HG02885 (cell line): ENCODE data around the gene RERG.

ENCODE experiments used
- ATAC-seq: cut with Tn5 transposase; IDR thresholded peaks from one replicate; pipeline ENCODE4 v1.9.1; 2021; ENCODE audit warnings: mild to moderate bottlenecking; ENCODE audit not compliant: unreplicated experiment, poor library complexity

Gene RERG, protein sequence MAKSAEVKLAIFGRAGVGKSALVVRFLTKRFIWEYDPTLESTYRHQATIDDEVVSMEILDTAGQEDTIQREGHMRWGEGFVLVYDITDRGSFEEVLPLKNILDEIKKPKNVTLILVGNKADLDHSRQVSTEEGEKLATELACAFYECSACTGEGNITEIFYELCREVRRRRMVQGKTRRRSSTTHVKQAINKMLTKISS

DNA sequence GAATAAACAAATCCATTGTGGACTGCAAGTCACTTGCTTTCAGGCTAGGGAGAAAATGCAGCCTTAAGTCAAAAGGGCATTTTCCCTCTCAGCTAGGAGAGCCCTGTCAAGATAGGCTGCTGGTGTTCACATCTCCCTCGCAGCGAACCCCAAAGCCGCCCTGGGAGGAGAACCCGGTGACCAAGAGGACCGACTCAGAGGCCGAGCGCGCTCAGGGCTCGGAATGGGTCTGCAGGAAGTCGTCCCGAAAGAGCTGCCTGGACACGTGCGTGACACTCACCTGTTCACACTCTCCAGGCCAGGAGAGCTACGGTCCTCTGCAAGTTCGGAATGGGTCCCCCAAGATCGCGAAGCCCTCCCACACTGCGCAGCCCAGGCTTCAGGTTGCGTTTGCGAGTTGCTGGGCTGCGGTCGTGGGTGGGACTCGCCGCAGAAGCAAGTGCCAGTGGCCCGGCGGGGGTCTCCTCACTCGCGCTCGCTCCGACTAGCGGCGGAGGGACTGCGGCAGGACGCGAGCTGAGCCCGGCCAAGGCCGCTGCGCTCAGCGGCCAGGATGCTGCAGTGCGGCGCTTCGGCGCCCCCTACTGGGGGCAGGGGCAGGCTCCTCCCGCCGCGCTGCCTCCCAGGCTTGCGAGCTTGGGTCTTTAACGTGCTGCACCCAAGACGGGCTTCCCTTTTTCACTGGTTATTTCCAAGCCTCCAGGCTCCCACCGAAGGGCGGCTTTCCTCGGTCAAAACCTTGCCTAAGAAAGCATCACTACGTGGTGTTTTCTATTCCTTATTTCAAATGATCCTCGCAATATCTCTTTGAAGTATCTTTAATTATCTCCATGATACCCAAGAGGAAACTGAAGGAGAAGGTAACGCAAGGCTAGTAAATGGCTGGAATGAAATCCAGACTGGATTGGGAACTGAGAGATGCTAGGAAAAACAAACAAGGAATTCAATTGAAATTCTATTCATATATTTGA, at the start of gene RERG:
Gene RERG, minus strand, starts transcription at position 503 of the 971 bp plus-strand sequence. CDS start 3,928 bp downstream, outside the sequence.
- ATAC-seq: peak; percentile 99

DNA sequence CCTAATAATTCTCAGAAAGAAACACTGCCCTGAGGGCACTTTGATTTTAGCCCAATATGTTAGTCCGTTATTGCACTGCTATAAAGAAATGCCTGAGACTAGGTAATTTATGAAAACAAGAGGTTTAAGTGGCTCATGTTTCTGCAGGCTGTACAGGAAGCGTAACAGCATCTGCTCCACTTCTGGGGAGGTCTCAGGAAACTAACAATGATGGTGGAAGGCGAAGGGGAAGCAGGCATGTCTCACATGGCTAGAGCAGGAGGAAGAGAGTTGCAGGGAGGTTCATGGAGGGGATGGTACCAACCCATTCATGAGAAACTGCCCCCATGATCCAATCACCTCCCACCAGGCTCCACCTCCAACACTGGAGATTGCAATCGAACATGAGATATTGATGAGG, 49.4 kb upstream of the RERG start:
- ATAC-seq: no peak

DNA sequence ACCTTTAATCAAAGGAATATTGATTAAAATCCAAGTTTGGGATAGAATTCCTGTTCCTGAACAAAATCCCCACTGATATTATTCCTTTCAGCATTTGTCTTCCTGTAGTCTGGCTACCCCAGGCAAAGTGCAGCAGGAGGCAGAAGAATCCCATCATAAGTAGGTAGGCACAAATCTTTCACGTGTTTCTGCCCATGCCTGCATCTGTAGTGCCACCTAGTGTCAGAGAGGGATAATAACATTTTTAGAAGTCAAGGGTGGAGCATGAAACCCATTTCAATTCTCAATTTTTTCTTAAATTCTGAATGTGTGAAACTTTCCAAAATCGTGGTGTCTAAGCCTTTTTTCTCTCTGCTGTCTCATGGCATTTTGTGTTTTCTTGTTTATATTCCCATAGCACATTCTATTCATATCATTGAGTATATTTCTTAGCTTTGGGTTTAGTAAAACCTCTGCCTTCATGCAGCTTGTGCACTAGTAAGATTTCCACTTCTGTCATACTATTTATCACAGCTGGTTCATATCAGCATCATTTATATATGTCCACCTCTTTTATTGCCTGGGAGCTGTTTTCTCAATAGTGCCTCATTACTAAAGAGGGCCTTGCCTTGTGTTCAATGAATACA, 47.8 kb upstream of the RERG start:
- peak; percentile 93 for ATAC-seq

DNA sequence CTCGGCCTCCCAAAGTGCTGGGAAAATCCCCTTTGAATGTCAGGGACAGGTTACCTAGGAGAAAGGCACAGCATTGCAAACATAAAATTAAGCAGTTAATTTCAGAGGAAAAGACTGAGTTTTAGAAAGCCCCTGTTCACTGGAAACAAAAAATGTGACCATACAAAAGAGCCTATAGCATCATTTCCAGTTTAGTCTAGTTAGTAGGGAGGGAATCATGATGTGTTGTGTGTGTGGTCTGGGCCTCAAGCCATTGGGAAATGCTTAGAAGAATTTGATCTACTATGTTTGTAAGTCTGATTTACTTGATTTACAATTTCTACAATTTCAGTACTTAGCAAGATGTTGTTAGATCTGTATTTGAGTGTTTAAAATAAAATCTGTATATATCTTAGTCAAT, 47.1 kb upstream of the RERG start:
- ATAC-seq: no peak

DNA sequence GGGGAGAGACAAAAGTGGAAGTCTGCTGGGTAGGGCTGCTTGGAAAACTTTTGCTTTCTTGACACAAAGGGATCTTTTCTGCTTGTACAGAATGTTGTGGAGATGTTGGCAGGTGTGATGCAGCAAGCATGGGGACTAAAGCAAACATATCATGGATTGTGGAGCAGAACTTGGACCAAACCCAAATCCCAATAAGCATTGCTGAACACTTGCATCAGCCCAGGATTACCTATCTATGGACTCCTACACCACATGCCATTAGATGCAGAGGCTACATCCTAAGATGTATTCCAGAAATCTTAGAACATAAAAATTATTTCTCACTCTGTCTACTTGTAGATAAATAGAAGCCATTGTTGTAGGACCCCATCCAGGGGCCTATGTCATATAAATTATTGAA, 44.7 kb upstream of the RERG start:
- no peak for ATAC-seq

DNA sequence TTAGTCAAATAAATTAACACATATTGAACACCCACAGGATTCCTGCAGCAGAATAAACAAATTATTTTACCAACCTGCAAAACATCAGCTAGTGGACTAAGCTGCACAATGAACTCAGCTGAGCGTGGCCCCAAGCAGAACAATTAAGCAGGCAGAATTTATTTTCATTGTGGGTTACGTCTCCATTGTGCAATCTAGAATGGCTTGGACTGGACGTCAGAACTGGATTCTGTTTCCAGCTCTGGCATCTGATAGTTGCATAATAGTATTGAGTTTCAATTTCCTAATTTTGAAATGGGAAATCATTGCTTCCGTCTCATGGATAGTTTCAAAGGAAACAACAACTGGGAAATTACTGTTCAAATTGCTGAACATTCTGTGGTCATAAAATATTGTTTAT, 35.5 kb upstream of the RERG start:
- no peak for ATAC-seq

DNA sequence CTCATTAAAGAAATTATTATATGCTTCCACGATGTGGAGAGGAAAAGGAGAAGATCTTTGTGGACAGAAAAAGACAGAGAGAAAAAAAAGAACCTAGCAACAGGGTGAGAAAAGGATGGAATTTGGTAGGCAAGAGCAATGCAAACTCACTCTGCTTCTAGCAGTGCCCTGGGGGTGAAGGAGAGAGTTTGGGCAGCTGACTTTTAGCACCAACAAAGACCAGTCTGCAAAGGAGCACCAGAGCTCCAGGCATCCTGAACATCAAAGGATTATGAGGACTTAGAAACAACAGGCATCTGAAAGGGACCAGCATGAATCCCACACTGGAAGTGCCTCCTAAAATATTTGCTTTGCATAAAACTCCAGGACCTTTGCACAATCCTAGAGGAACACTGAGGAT, 32.8 kb upstream of the RERG start:
- no peak for ATAC-seq

DNA sequence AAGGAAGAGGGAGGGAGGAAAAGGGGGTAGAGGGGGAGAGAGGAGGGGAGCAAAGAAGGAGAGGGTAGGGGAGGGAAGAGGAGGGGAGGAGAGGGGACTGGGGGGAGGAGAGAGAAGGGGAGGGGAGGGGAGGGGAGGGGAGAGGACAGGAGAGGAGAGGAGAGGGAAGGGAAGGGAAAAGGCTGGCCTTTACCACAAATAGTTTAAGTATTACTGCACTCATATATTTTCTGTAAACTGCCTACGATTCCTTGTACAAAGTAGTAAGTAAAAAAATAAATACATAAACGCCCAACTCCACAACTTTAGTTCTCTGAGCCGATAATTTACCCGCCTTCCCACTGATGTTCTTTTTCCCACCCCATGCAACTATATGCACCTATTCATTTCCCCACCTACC, 23.7 kb upstream of the RERG start:
- ATAC-seq: no peak

DNA sequence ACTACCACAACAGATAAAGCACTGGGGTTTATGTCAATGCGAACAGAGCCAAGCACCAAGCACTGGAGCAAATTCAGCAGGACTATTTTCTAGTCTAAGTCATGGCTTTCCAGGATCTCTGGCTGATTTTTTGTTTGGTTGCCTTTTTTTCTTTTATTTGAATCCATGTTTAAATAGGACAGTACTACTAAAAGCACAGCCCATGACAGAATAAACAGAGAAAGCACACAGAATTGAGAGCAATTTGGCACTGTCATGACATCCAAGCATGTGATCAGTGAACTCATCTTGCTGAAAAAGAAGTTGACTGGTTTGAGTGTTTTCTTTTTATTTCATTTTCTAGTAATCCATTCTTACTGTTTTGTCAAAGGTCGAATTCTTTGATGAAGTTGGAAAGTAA, 23.1 kb upstream of the RERG start:
- ATAC-seq: no peak

DNA sequence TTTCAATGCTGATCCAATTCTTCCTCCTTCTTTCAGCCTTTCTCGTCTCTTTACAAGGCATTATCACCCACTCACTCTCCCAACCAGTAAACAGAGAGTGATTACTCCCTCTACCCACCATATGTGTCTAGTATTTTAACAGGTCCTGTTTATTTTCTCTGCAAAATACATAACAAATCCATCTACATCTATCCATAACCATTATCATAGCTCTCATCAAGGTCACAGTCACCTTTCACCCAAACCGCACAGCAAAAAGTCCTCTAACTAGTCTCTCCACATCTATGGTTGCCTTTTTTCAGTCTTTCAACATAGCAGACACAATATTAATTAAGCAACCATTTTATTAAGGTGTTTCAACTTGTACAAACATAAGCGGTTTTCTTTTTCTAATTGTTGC, 21.9 kb upstream of the RERG start:
- ATAC-seq: no peak

DNA sequence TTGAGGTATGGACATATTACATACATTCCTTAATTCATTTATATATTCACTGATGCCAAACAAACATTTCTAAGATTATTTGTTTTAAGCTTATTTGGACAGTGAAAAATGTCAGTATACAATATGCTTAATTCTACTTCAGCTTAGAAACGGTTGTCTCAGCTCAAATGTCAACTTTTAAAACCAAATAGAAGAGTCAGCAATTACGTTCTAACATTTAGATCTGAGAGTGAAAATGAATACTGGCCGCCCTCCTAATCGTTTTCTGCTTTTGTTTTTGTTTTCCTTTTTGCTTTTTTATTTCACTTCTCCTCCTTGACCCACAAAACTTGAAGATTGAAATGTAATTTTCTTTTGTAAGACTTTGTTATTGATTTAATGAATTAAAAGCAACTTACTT, 19.7 kb upstream of the RERG start:
- ATAC-seq: no peak

DNA sequence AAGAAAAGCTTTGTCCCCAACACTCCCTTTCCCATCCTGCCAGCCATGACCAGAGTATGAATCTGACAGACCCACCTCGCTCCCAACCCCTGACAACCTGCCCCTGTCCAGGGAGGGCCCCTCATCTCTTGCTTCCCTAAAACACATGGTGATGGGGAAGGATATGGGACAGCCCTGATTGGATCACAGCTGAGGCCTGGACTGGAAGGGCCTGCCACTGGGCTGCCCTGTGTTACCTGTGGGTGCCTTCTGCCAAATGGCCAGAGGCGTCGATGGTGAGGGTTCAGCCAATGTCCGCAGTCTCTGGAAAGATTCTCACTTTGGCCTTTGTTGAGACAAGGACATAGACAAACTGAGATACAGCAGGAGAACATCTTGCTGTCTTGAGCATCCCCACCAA, 13.3 kb upstream of the RERG start:
- no peak for ATAC-seq

DNA sequence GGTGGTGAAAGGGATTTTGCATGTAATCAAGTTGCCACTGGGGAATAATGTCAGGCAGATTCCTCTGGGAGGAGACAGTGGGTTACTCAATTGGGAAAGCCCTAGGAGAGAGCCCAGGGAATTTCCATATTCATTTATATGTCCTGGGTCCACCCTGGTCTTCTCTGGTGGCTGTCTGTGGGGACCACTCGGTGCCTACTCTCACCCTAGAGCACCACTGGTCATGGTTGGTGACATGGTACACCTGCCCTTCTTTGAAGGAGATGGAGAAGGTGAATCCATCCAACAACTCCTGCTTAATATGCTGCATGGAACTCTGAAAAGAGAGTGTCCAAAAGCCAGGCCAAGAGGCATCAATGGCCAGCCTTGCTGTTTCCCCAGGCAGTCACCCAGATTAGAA, 12.8 kb upstream of the RERG start:
- ATAC-seq: no peak

DNA sequence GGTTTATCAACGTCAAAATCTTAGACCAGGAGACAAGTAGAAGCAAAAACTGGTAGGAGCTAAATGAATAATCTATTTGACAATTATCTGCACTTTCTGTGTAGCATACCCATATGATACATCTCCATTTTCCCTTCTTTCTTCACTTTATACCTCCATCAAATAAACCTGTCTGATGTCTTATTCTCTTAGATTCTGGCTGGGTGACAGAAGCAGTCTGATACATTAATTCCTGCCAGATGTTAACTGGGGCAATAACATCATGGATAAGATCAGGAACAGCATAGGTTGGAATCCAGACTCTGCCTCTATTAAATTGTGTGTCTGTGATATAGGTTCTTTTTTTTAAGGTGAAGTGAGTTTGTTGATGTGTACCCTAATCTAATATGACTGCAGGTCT, 11.7 kb upstream of the RERG start:
- ATAC-seq: no peak

DNA sequence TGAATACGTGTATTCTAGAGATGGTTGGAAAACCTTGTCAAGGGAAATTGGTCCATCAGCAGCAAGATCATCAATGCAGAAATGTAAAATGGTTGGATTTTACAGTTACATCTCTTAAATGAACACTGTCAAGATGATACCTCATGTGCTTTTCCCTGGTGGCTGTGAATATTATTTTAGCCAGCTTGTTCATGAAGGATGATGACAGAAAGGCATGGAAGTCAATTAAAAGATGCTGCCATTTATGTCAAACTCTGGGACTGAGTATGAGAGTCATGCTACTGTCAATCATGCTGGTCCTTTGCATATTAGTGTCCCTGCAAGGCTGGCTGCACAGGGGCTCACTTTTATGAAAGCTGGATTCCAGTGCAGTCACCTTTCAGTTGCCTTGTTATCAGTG, 10.3 kb upstream of the RERG start:
- no peak for ATAC-seq

DNA sequence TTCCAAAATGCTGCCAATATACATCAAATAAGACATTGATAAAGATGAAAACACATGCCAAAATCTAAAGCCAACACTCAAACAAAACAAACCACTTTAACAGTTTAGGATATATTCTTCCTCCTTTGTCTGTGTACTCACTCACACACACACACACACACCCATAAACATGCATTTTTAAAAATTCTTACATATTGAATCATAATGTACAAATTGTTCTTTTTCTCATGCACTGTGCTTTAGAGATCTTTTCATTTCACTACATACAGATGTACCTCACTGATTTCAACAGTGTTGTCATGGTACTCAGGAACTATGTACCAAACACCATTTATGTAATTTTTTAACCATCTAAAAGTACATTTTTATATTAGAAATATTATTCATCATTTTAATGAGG, 9.5 kb upstream of the RERG start:
- ATAC-seq: no peak

DNA sequence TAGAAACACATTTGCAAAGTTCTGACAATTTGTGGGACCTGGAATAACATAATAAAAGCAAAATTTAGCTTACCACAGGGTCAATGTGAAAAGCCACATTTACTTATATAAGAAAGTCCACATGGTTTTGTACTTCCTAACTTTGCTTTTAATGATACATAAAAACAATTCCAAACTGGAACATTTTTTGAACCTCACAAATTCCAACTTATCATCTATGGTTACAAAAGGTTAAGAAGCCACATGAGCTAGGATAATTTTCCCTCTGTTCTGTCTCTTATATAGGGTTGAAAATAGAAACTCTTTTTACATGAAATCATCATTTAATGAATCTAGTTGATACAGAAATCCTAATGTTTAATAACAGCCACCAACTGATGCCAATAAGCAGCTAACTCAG, 8.9 kb upstream of the RERG start:
- no peak for ATAC-seq

DNA sequence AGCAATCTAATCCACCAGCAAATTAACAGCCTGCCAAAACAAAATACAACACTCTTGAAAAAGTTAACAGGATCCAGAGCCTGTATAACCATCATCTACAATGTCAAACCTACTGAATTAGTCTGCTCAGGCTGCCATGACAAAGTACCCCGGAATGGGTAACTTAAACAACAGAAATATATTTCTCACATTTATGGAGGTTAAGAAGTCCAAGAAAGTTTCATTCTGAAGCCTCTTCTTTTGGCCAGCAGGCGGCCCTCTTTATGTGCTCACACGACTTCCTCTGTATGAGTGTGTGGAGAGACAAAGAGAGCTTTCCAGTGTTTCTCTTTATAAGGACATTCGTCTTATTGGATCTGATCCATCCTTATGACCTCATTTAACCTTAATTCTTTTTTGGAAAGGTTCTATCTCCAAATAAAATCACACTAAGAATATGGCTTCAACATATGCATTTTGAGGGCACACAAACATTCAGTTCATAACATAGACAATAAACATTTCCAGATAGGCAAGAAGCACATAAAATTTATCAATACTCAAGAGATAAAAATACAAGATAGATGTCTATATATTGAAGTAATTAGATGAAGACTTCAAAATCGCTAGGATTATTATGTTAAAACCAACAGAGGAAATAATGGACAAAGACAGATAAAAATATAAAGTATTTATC, 5.9 kb upstream of the RERG start:
- peak; percentile 71 for ATAC-seq

DNA sequence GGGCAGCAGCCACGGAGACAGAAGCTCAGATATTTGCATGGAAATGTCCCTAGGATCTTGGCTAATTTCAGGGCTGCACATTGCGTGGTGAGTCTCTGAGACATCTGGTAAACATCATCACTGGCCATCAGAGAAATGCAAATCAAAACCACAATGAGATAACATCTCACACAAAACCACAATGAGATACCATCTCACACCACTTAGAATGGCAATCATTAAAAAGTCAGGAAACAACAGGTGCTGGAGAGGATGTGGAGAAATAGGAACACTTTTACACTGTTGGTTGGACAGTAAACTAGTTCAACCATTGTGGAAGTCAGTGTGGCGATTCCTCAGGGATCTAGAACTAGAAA, 4.6 kb upstream of the RERG start:
- peak; percentile 31 for ATAC-seq

DNA sequence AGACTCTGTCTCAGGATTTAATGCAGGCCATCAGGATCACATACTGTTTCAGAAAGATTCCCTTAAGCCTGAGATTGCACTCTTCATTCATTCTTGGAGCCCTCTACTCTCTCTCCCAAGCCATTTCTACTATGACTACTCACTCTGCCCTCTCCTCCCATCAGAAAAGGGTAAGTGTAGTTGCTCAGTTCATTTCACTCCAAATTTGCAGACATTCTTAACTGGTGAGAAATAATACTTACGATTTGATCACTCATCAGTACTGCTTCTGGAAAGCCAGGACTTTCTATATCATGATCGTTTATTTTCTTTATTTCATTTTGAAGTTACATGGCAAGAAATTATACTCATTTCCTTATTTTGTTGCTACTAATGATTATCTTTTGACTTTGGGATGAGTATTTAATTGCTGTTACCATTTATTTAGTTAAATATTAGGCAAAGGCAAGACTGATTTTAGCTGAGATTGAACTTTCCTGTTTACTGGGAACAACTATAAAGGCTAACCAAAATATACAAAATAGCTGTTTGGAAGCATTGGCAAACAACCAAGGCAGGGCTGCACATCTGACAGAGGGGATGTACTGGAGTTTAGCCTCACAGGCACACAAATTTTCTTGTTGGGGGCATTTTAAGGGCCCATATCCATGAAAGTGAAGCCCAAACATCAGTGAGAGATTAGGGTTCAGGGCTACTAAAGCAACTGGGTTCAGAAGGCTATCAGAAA, 4.1 kb upstream of the RERG start:
- ATAC-seq: no peak
